Measurements from ENCODE around the gene SYNJ1. TPM values are rescaled to one million over a fixed set of nuclear protein-coding genes. Genes with fewer than 3 reads are reported as not detected.
"Not testable (repeated sequence)": the region's sequence is repeated elsewhere in the genome, so short reads cannot be mapped to it uniquely, and the experiment has no call there.

The SYNJ1 gene
- total RNA-seq, 2 donors from 2014 or later: 7.9 to 9.2 TPM

DNA sequence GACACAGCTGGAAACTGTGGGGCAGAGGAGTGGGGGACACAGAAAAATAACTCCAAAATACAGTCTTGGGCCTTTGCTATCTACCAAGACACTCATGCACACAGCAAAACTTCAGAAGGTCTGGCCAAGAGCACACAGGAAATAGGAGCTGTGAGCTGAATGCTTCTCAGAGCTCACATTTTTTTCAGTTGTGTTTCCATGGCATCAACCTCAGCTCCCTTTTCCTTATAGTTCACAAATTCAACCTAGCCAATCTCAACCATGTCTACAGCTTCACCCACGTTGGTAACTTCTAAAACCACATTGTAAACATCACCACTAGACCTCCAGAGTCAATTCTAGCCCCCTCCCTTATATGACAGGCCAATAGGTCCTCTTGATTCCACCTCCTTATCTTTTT, 19.6 kb upstream of the SYNJ1 start:
- Histone ChIP-seq H3K4me1 (replicated peaks) (no peaks in the 10 kb centered on the region), H3K27me3 (replicated peaks; ENCODE audit: insufficient read depth) (no peaks in the 10 kb centered on the region), H3K36me3 (peaks cover 3 to 12% of the 10 kb centered on the region in 2 donors), H3K9me3 (no peaks in the 10 kb centered on the region), H3K27ac (no peak overlapping the region), H3K4me3 (no peak overlapping the region)
- DNase-seq (ENCODE audit: low spot score): no peak
- intact Hi-C loops (cut with DNase I): no loop called here
- TF ChIP-seq POLR2A (IDR thresholded peaks at IDR 0.05) (no peak), POLR2AphosphoS5 (IDR thresholded peaks at IDR 0.05) (no peak)
- TF ChIP-seq, protein P1, sequence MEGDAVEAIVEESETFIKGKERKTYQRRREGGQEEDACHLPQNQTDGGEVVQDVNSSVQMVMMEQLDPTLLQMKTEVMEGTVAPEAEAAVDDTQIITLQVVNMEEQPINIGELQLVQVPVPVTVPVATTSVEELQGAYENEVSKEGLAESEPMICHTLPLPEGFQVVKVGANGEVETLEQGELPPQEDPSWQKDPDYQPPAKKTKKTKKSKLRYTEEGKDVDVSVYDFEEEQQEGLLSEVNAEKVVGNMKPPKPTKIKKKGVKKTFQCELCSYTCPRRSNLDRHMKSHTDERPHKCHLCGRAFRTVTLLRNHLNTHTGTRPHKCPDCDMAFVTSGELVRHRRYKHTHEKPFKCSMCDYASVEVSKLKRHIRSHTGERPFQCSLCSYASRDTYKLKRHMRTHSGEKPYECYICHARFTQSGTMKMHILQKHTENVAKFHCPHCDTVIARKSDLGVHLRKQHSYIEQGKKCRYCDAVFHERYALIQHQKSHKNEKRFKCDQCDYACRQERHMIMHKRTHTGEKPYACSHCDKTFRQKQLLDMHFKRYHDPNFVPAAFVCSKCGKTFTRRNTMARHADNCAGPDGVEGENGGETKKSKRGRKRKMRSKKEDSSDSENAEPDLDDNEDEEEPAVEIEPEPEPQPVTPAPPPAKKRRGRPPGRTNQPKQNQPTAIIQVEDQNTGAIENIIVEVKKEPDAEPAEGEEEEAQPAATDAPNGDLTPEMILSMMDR (IDR thresholded peaks at IDR 0.05): no peak
- WGBS: 82% methylated on average over 1 of the region's 1 CpG

DNA sequence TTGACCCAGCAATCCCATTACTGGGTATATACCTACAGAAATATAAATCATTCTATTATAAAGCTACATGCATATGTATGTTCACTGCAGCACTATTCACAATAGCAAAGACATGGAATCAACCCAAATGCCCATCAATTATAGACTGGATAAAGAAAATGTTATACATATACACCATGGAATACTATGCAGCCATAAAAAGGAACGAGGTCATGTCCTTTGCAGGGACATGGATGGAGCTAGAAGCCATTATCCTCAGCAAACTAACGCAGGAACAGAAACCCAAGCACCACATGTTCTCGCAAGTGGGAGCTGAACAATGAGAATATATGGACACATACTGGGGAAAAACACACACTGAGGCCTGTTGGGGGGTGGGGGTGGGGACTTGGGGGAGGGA, 18.9 kb upstream of the SYNJ1 start:
- intact Hi-C loops (cut with DNase I); H3K27ac ChIP-seq; H3K27me3 ChIP-seq (replicated peaks; ENCODE audit: insufficient read depth); H3K4me3 ChIP-seq; H3K4me1 ChIP-seq (replicated peaks); H3K9me3 ChIP-seq; DNase-seq (ENCODE audit: low spot score): not testable (repeated sequence)
- WGBS: 95% methylated on average over 3 of the region's 3 CpGs
- peaks cover 3 to 12% of the 10 kb centered on the region in 2 donors for H3K36me3 ChIP-seq

DNA sequence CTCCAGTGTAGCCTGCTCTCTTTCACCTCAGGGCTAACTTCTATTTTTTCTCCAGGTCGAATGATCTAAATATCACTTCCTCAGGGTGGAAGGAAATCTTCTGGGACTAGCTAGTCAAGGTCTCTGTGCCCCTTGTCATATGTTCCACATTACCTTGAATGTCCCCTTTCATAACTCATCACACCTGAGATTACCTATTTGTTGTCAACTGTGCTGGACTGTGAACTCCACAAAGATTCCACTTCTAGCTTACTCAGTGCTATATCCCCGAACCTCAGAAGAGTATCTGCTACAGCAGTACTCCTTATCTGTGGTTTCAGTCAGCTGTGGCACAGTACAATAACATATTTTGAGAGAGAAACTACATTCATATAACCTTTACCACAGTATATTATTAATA, 14.6 kb upstream of the SYNJ1 start:
- TF ChIP-seq POLR2AphosphoS5 (IDR thresholded peaks at IDR 0.05) (no peak), POLR2A (IDR thresholded peaks at IDR 0.05) (no peak)
- TF ChIP-seq, protein P1 (IDR thresholded peaks at IDR 0.05): no peak
- Histone ChIP-seq H3K27me3 (replicated peaks; ENCODE audit: insufficient read depth) (no peaks in the 10 kb centered on the region), H3K4me1 (replicated peaks) (no peaks in the 10 kb centered on the region), H3K36me3 (peaks cover 3 to 12% of the 10 kb centered on the region in 2 donors), H3K4me3 (no peak overlapping the region), H3K27ac (no peak overlapping the region), H3K9me3 (no peaks in the 10 kb centered on the region)
- 88% methylated on average over 2 of the region's 2 CpGs for WGBS
- intact Hi-C loops (cut with DNase I): no loop called here
- DNase-seq (ENCODE audit: low spot score): no peak

DNA sequence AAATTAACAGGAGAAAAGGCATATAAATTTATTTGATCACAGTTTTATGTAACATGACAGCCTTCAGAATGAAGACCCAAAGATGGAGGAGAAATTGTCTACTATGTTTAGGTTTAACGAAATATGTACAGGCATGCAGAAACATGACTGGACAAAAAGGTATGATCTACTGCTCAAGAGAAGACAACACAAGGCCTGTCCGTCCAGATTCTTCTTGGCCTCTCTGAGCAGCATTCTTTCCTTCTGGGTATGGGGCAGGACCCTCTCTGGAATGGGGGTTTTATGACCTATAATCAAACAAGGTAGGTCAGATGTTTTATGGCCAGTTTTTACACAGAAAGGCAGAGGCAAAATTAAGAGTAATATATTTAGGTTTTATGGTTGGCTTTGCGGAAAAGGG, 13.5 kb upstream of the SYNJ1 start:
- 67% methylated on average over 3 of the region's 3 CpGs for WGBS
- Histone ChIP-seq H3K4me1 (replicated peaks) (no peaks in the 10 kb centered on the region), H3K4me3 (no peak overlapping the region), H3K36me3 (peaks cover 3 to 6% of the 10 kb centered on the region in 2 donors), H3K27me3 (replicated peaks; ENCODE audit: insufficient read depth) (no peaks in the 10 kb centered on the region), H3K27ac (no peak overlapping the region), H3K9me3 (no peaks in the 10 kb centered on the region)
- DNase-seq (ENCODE audit: low spot score): no peak
- TF ChIP-seq, protein P1 (IDR thresholded peaks at IDR 0.05): no peak
- TF ChIP-seq POLR2AphosphoS5 (IDR thresholded peaks at IDR 0.05) (no peak), POLR2A (IDR thresholded peaks at IDR 0.05) (no peak)
- intact Hi-C loops (cut with DNase I): no loop called here

DNA sequence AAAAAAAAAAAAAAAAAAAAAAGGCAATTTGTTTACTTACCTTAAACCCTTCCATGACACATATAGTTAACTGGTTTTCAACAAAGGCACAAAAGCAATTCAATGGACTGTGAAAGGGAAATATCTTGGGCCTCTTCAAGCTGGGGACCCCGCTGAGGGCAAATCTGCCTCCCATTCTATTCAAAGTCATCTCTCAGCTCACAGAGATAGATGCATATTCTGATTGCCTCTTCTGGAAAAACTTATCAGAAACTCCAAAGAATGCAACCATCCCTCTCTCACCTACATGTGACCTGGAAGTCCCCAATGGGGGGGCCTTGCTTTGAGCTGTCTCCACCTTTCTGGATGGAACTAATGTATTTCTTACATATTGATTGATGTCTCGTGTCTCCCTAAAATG, 12.1 kb upstream of the SYNJ1 start:
- Histone ChIP-seq H3K27ac (no peak overlapping the region), H3K4me1 (replicated peaks) (no peaks in the 10 kb centered on the region), H3K9me3 (no peaks in the 10 kb centered on the region), H3K4me3 (no peak overlapping the region), H3K36me3 (peaks cover 0 to 3% of the 10 kb centered on the region in 2 donors), H3K27me3 (replicated peaks; ENCODE audit: insufficient read depth) (no peaks in the 10 kb centered on the region)
- no peak for TF ChIP-seq POLR2A (IDR thresholded peaks at IDR 0.05)
- TF ChIP-seq POLR2AphosphoS5 (IDR thresholded peaks at IDR 0.05): no peak
- TF ChIP-seq, protein P1 (IDR thresholded peaks at IDR 0.05): no peak
- no peak for DNase-seq (ENCODE audit: low spot score)
- intact Hi-C loops (cut with DNase I): no loop called here
- WGBS: 96% methylated on average over 2 of the region's 2 CpGs

DNA sequence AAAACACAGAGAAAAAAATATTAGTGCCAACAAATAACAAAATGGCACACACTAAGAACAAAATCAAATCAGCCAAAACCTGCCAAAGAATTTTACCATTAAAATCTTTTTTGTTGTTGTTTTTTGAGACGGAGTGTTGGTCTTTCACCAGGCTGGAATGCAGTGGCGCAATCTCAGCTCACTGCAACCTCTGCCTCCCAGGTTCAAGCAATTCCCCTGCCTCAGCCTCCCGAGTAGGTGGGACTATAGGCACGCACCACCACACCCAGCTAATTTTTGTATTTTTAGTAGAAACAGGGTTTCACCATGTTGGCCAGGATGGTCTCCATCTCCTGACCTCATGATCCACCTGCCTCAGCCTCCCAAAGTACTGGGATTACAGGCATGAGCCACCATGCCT, 8.3 kb upstream of the SYNJ1 start:
- H3K27ac ChIP-seq; H3K36me3 ChIP-seq; intact Hi-C loops (cut with DNase I); H3K4me1 ChIP-seq (replicated peaks); DNase-seq (ENCODE audit: low spot score); H3K9me3 ChIP-seq; H3K27me3 ChIP-seq (replicated peaks; ENCODE audit: insufficient read depth); H3K4me3 ChIP-seq: not testable (repeated sequence)
- 84% methylated on average over 4 of the region's 4 CpGs for WGBS

Measured in prostate gland (tissue), 2 donors.